D721Med (cell line): ENCODE data around the gene TNS2.

Source experiments
- DNase-seq: peaks from one replicate; pipeline ENCODE4 v3.0.0; 2011; ENCODE audit warnings: low spot score; ENCODE audit not compliant: insufficient read length
- FAIRE-seq: peaks from 2 replicates; lab custom pipeline; 2011; peaks lifted over from hg19 to GRCh38; lab: Jason Lieb, UNC
- TF ChIP-seq, protein P1 (sequence below): IDR thresholded peaks from 2 replicates; pipeline ENCODE4 v1.5.1; 2012; ENCODE audit warnings: mild to moderate bottlenecking, control low read depth; ENCODE audit not compliant: insufficient read depth; ENCODE audit errors: missing control alignments

The TNS2 gene

DNA sequence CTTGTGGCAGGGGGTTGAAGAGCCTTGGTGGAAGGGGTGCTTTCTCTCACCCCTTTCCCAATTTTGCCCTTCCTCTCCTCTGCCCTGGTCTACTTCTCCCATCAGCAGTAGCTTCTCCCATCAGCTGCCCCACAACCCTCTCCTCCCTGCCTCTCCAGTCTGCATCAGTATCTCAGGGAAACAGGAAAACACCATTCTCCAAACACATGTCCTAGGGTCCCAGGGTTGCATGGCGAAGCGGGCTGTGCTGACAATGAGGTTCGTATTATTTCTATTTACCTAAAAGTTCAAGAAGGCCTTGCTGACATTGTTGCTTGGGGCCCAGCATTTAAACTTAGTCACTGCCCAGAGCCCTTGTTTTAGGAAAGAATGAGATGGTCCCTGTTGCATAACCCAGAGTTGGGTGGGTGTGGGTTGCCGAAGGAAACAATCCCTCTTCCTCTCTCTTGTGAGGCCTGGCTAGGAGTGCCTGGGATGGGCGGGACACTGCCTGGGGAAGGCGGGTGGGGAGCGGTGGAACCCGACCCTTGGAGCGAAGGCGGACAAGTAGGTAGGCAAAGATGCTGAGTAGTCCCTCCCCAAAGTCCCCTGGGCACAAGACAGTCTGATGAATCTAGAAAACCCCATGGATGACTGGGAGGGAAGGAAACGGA, 46.4 kb downstream of the TNS2 start:
- TF ChIP-seq, protein P1, sequence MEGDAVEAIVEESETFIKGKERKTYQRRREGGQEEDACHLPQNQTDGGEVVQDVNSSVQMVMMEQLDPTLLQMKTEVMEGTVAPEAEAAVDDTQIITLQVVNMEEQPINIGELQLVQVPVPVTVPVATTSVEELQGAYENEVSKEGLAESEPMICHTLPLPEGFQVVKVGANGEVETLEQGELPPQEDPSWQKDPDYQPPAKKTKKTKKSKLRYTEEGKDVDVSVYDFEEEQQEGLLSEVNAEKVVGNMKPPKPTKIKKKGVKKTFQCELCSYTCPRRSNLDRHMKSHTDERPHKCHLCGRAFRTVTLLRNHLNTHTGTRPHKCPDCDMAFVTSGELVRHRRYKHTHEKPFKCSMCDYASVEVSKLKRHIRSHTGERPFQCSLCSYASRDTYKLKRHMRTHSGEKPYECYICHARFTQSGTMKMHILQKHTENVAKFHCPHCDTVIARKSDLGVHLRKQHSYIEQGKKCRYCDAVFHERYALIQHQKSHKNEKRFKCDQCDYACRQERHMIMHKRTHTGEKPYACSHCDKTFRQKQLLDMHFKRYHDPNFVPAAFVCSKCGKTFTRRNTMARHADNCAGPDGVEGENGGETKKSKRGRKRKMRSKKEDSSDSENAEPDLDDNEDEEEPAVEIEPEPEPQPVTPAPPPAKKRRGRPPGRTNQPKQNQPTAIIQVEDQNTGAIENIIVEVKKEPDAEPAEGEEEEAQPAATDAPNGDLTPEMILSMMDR = no peak
- DNase-seq (peak; percentile 10), FAIRE-seq (no peak)

DNA sequence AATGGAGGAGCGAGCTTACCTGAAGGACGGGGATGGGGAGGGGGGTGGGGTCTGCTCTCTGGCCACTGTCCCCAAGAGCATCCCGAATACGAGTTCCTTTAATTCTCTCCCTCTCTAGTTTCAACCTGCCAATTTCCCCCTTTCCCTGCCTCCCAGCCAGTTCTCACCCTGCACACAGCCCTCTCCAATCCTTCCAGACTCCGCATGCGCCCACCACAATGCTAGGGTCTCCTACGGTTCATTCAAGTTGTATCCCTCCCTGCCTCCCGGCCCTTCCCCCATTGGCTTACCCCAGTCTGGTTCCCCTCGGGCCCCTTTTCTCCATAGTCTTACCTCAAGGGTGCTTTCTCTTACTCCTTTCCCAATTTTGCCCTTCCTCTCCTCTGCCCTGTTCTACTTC, 46.9 kb downstream of the TNS2 start:
- DNase-seq (peak; percentile 5), FAIRE-seq (no peak)
- TF ChIP-seq, protein P1 = no peak

DNA sequence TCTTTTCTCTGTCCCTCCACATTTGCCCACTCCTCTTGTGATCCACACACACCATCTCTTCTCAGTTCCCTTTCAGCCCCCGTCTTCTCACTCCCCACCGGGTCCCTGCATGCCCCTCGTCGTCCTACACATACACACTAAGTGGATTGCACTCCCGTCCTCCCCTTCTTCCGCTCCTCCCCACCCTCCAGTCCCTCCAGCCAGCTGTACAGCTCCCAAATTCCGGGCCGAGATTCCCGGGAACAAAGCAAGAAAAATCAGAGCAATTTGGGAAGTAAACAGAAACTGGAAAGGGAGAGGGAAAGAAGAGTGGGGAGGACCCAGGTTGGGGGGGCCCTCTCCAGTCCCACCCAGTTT, 47.3 kb downstream of the TNS2 start:
- peak; percentile 6 for DNase-seq
- TF ChIP-seq, protein P1 = no peak
- FAIRE-seq = no peak

DNA sequence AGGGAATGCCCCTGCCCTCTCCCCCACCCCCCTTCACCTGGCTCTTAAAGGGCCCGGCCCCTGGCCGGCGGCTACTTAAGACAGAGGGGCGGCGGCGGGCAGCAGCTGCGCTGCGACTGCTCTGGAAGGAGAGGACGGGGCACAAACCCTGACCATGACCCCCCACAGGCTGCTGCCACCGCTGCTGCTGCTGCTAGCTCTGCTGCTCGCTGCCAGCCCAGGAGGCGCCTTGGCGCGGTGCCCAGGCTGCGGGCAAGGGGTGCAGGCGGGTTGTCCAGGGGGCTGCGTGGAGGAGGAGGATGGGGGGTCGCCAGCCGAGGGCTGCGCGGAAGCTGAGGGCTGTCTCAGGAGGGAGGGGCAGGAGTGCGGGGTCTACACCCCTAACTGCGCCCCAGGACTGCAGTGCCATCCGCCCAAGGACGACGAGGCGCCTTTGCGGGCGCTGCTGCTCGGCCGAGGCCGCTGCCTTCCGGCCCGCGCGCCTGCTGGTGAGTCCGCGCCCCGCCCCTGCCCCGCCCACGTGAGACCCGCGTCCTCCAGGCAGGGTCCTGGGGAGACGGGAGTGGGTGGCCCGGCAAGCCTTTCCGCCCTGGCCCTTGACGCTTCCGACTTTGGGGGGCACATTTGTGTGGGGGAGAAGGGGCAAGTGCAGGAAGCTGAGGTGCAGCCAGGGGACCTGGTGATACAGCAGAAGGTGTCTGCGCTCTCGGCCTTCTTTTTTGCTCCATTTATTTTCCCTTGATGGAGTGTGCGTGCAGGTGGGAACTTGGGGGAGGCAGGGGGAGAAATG, 47.9 kb downstream of the TNS2 start, which contains the start of gene IGFBP6:
TSS of gene IGFBP6 (plus strand) at position 104 of the 790 bp plus-strand sequence. CDS start at position 155, 51 bp downstream.
- DNase-seq (peak; percentile 32), FAIRE-seq (no peak)

DNA sequence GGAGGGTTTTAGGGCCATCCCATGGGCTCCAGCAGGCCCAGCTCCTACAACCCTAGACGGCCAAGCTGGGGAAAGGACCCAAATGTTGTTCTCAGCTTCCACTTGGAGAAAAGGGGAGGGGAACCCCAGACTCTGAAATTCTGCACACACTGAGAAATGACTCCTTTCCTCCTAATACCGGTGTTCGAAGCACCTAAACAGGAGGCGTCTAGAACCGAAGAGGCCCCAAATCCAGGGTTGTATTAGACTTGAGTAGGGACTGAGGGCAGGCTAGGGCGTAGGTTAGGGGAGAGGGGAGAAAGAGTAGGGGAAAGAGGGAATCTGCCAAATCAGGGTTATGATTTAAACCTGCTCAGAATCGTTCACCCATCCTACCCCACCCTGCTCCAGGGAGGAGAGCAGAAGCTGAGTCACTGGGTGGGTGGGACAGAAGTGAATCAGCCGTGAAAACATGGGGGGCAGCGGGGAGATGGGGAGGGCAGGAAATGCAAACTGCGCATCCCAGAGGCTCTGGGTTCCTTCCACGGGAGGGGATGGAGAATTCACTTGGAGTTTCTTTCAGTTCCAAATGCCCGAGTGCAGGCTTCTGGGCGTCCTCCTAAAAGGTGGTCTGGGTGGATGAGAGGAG, 48.6 kb downstream of the TNS2 start:
- FAIRE-seq = no peak
- DNase-seq = peak; percentile 6
- TF ChIP-seq, protein P1 = no peak

More for the DNA sequence above, 47.9 kb downstream of the TNS2 start, which contains the start of gene IGFBP6:
- TF ChIP-seq, protein P1 = no peak

DNA sequence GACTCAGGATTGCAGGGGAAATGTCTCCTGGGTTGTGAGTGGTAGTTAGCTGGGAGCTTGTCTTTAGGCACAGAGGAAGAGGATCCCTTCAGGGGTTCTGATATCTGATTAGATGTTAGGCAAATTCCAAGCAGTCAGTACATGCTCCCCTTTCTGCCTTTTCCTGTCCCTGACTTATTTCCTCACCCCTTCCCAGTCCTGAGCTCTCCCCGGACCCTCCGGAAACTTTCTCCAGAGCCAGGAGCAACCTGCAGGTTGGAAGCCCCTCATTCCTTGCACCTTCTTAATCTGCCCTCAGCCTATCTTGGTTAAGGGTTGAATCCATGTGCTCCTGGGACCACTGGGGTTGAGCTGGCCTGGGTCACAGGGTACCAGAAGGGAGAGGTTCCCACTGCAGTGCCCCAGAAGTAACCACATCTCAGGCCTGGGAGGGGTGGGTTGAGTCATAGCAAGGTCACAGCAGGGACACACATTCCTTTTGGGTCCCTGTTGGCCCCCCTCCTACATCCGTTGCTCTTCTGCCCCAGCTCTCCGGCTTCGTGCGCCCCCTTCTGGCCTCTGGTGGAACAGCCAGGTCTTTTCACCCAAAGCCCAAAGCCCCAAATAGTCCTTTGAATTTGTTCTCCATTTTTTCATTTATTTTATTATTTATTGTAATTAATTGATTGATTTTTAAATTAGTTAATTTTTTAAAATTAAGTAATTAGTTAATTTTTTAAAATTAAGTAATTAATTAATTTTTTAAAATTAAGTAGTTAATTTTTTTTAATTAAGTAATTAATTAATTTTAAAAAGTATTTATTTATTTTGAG, 49.4 kb downstream of the TNS2 start:
- TF ChIP-seq, protein P1 = peak; percentile 90
- FAIRE-seq = no peak

More for the DNA sequence above, 49.4 kb downstream of the TNS2 start:
- DNase-seq = peak; percentile 82
